Uterus (tissue), 2 donors: ENCODE data around the gene SIRPG.

Experiments
- CTCF ChIP-seq, 4 experiments: fragments of 200-600 bp in 2 of 4; fragments of 450-650 bp in 2 of 4; sonication (generic) in 2 of 4; IDR thresholded peaks; one replicate each; pipeline ENCODE4 v1.5.1; 2016 to 2019; ENCODE audit warnings: antibody characterized with exemption in 4 of 4, mild to moderate bottlenecking in 2 of 4, moderate library complexity in 1 of 4
- POLR2A ChIP-seq, 2 donors: fragments of 450-650 bp; IDR thresholded peaks; one replicate each; pipeline ENCODE4 v1.6.1; 2016; ENCODE audit warnings: antibody characterized with exemption in 2 of 2, mild to moderate bottlenecking in 1 of 2, moderate library complexity in 1 of 2

GRCh38 chr20:1628621-1629020 is 29.0 kb downstream of the SIRPG start:
- no peak for TF ChIP-seq CTCF (IDR thresholded peaks at IDR 0.05)
- TF ChIP-seq POLR2A (IDR thresholded peaks at IDR 0.05): no peak
